WI38 (cell line): ENCODE data around the gene DDX1.
"Not testable (repeated sequence)": the region's sequence is repeated elsewhere in the genome, so short reads cannot be mapped to it uniquely, and the experiment has no call there.

Experiments
- H3K4me3 ChIP-seq: 2 replicates; pipeline ENCODE4 v1.5.1; 2011; ENCODE audit warnings: low read depth, mild to moderate bottlenecking, control low read depth, low read length
- TF ChIP-seq, protein P1 (sequence below): IDR thresholded peaks from 2 replicates; pipeline ENCODE4 v1.5.1; 2012; ENCODE audit warnings: low read depth, mild to moderate bottlenecking, control low read depth, low read length

DDX1 gene

DNA sequence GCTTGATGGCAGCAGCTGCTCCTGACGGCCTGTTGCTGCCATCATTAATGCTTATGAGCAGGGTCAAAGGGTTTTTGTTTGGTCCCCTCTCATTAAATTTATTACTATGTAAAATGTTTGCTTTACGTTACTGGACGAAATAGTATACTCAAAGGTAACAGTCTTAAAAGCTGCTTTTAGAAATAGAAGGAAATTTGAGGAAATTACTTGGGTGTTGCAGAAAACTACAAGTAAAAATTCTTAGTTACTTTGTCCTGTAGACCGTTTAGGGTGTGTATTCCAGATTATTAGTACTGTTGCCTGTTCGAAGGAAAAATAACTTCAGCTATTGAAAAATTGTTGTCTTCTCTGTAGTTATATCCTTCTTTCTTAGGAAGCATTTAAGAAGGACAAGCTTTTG lies 27.8 kb downstream of the DDX1 start:
- H3K4me3 ChIP-seq: no peak overlapping the region
- TF ChIP-seq, protein P1, sequence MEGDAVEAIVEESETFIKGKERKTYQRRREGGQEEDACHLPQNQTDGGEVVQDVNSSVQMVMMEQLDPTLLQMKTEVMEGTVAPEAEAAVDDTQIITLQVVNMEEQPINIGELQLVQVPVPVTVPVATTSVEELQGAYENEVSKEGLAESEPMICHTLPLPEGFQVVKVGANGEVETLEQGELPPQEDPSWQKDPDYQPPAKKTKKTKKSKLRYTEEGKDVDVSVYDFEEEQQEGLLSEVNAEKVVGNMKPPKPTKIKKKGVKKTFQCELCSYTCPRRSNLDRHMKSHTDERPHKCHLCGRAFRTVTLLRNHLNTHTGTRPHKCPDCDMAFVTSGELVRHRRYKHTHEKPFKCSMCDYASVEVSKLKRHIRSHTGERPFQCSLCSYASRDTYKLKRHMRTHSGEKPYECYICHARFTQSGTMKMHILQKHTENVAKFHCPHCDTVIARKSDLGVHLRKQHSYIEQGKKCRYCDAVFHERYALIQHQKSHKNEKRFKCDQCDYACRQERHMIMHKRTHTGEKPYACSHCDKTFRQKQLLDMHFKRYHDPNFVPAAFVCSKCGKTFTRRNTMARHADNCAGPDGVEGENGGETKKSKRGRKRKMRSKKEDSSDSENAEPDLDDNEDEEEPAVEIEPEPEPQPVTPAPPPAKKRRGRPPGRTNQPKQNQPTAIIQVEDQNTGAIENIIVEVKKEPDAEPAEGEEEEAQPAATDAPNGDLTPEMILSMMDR: no peak

DNA sequence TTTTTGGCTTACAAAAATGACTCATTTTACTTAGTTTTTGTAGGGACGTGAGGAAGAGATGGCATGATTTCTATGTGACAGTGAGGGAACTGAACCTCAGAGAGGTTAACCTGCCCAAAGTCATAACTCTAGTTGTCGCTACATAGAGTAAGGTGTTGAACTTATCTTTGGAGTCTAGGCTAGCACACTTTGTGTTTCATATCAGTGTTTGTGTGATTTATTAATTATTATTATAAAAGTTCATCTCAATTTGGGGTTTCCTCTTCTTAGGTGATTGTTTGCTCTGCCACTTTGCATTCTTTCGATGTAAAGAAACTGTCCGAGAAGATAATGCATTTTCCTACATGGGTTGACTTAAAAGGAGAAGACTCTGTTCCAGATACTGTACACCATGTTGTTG lies 28.3 kb downstream of the DDX1 start:
- no peak overlapping the region for H3K4me3 ChIP-seq
- TF ChIP-seq, protein P1: no peak

DNA sequence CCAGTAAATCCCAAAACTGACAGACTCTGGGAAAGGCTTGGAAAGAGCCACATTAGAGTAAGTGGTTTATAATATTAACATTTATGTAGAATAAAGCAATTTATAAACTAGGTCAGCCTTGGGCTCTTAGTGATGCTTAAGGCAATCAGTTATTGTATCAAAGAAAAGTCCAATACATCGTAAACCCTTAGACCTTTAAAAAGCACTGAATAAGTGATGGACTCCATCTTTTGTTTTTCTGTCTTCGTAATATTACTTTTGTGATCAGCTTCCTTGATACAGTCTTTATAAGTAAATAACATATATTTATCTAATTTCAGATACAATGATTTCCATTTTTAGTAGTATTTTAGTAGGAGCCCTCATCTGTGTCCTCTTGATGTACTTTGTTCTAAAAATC lies 28.7 kb downstream of the DDX1 start:
- TF ChIP-seq, protein P1: no peak
- no peak overlapping the region for H3K4me3 ChIP-seq

DNA sequence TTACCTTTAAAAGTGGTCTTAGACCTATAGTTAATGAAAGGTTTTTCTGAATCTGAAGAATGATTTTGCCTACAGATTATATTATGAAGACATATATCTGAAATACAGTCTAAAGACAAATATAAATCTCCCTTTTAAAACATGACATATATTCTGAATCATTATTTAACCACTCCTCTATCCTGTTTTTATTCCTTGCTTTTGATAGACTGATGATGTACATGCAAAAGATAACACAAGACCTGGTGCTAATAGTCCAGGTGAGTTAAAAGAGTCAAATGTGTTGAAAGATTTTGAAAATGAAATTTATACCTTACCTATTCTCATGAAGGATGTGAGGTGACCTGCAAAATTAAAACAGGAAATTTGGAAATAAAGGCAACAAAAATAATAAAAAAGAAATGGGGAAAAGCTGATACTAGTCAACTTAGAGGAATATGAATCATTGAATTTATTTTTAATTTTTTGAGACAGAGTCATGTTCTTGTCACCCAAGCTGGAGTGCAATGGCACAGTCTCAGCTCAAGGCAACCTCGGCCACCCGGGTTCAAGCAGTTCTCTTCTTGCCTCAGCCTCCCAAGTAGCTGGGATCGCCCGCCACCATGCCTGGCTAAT lies 29.3 kb downstream of the DDX1 start:
- no peak overlapping the region for H3K4me3 ChIP-seq
- TF ChIP-seq, protein P1: no peak

DNA sequence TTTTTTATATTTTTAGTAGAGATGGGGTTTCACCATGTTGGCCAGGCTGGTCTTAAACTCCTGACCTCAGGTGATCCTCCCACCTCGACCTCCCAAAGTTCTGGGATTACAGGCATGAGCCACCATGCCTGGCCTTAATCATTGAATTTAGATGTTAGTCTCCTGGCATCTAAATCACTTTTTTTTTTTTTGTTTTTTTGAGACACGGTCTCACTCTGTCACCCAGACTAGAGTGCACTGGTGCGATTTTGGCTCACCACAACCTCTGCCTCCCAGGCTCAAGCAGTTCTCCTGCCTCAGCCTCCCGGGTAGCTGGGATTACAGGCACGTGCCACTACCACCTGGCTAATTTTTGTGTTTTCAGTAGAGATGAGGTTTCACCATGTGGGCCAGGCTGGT lies 29.8 kb downstream of the DDX1 start:
- H3K4me3 ChIP-seq: not testable (repeated sequence)

DNA sequence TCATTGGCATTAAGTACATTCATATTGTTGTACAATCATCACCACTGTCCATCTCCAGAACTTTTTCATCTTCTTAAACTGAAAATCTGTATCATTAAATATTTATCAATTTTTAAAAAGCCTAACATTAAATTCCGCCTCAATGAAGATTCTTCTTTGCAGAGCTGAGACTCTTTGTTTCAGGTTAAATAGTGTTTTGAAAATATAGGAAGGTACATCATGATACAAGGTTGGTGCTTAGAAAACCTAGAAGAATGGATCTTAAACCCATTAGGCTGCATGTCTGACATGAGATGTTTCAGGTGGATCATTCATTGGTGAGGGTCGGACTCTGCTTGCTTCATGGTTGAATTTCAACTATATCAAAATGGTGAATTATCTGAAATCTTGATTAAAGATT lies 30.5 kb downstream of the DDX1 start:
- no peak overlapping the region for H3K4me3 ChIP-seq
- TF ChIP-seq, protein P1: no peak

DNA sequence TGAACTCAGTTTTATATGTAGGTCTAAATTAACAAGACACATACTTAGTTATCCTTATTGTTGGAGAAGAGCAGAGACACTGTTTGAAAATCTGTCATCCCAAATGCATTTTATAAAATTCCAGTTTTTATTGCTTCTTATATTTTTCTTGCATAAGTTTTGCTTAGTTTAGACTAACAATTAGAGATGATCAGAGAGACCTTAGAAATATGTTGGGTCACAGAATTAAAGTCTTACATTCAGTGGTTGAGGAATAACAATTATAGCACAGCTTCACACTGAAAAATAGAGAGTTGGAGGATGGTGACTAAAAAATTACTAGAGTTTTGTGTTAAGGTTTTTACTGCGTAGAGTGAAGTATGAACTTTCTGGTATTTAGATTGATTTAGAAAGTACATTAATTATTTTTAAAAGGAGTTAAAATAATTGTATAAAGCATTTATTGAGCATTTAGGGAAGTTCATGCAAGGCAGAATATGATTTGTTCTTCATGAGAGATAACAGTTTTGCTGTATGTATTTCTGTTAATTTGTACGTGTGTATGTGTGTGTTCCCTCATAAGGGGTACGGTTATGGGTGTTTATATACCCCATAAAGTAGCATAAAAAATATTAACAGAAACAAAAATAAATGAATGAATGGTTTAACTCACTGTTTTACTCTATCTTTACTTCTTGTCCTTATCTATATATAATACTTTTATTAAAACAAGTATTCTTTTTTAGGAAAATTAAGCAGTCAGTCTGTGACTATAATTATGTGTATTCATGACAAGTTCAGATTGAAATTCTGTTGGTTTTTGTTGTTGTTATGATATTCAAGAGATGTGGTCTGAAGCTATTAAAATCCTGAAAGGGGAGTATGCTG lies 31.2 kb downstream of the DDX1 start:
- H3K4me3 ChIP-seq: no peak overlapping the region
- TF ChIP-seq, protein P1: no peak
